Measurements from ENCODE around the gene ITPKA. TPM values are rescaled to one million over a fixed set of nuclear protein-coding genes. Genes with fewer than 3 reads are reported as not detected.

Gene ITPKA
- total RNA-seq, 1 donor from 2014 or later = 1.1 TPM

DNA sequence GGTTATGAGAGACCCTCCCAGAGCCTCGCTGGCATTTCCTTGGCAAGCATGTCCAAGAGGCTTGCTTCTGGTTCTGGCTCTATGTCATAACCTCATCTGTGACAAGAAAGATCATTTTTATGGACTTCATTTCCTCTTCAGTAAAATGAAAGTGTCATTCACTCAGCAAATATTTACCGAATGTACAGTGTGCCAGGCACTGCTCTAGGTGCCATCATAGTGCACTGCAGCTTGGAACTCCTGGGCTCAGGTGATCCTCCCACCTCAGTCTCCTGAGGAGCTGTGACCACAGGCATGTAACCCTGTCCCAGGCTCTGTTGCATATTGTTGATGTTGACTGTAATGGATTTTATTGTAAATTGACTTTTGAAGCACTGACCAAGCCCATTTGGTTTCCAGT is 18.7 kb upstream of the ITPKA start:
- no peak overlapping the region for H3K4me3 Mint-ChIP-seq (ENCODE audit: unreplicated experiment)
- DNase-seq = no peak

DNA sequence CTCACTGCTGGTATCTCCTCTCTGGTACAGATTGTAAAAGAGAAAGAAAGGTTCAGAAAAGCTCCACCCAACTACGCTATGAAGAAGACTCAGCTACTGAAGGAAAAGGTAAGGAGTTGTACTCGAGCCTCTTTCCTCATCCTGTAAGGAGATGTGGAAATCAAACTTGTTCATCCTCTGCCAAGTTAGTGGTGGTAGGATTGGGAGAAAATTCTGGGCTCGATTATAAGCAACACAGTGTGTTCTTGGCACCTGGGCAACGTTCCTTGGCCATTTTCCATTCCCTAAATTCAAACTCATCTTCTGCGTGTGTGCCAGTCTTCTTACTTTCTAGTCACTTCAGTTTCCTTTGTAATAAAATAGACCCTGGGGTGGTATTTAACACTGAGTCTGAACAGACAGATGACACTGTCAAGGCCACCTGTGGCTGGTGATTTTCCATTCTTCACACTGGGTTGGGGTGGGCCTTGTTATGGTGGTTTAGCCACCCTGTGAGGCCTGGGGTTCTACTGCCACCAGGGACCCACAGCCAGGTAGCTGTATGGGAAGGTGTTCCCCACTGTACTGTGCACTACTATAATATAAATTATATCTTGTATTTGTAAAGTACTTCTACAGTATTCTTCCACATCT is 17.1 kb upstream of the ITPKA start:
- DNase-seq = no peak
- Mint-ChIP-seq H3K36me3 (ENCODE audit: unreplicated experiment) (peaks cover 5% of the 10 kb centered on the region), H3K4me1 (ENCODE audit: low read depth, unreplicated experiment) (no peaks in the 10 kb centered on the region), H3K9me3 (ENCODE audit: unreplicated experiment) (peaks cover under 1% of the 10 kb centered on the region), H3K4me3 (ENCODE audit: unreplicated experiment) (no peak overlapping the region), H3K27me3 (ENCODE audit: unreplicated experiment) (peaks cover 3% of the 10 kb centered on the region), H3K27ac (ENCODE audit: unreplicated experiment) (no peak overlapping the region)
- TF ChIP-seq, protein P1, sequence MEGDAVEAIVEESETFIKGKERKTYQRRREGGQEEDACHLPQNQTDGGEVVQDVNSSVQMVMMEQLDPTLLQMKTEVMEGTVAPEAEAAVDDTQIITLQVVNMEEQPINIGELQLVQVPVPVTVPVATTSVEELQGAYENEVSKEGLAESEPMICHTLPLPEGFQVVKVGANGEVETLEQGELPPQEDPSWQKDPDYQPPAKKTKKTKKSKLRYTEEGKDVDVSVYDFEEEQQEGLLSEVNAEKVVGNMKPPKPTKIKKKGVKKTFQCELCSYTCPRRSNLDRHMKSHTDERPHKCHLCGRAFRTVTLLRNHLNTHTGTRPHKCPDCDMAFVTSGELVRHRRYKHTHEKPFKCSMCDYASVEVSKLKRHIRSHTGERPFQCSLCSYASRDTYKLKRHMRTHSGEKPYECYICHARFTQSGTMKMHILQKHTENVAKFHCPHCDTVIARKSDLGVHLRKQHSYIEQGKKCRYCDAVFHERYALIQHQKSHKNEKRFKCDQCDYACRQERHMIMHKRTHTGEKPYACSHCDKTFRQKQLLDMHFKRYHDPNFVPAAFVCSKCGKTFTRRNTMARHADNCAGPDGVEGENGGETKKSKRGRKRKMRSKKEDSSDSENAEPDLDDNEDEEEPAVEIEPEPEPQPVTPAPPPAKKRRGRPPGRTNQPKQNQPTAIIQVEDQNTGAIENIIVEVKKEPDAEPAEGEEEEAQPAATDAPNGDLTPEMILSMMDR (IDR thresholded peaks at IDR 0.05; ENCODE audit: partially characterized antibody, unreplicated experiment) = no peak

More for the DNA sequence above, 18.7 kb upstream of the ITPKA start:
- no peak overlapping the region for H3K27ac Mint-ChIP-seq (ENCODE audit: unreplicated experiment)
- no peaks in the 10 kb centered on the region for H3K9me3 Mint-ChIP-seq (ENCODE audit: unreplicated experiment)
- peaks cover 7% of the 10 kb centered on the region for H3K36me3 Mint-ChIP-seq (ENCODE audit: unreplicated experiment)
- no peaks in the 10 kb centered on the region for H3K27me3 Mint-ChIP-seq (ENCODE audit: unreplicated experiment)
- TF ChIP-seq, protein P1 (IDR thresholded peaks at IDR 0.05; ENCODE audit: partially characterized antibody, unreplicated experiment) = no peak
- no peaks in the 10 kb centered on the region for H3K4me1 Mint-ChIP-seq (ENCODE audit: low read depth, unreplicated experiment)

DNA sequence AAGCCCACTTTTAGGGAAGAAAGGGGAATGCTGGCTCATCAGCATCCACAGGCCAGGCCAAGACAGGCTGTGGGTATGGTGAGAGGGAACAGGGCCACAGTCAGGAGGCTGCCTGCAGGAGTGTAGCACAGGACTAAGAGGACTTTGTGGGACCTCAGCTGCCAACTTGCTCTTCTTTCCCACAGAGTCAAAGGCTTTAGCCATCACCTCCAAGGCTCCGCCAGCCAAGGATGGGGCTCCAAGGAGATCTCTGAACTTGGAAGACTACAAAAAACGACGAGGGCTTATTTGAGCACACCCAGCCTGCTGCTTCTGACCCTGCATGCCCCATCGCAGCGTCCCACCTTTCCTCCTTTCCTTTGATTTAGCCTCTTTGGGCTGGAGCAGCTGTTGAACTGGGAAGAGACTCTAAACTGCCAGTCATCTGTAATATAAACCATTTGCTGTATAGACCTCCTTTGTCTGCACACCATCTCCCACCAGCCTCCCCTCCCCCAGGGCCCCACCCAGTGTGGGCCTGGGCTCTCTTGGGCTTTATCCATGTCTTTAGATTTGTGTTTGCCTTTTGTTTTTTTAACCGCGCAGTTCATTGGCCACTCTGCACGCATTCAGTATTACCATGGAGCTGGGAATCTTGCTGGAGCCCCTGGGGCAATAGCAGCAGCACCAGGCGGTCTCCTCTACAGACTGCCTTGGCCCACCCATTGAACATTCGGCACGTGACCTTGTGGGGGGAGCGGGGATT is 13.1 kb upstream of the ITPKA start:
- no peak for DNase-seq
- H3K4me1 Mint-ChIP-seq (ENCODE audit: low read depth, unreplicated experiment) = no peaks in the 10 kb centered on the region
- peaks cover 14% of the 10 kb centered on the region for H3K36me3 Mint-ChIP-seq (ENCODE audit: unreplicated experiment)
- H3K27ac Mint-ChIP-seq (ENCODE audit: unreplicated experiment) = no peak overlapping the region
- H3K27me3 Mint-ChIP-seq (ENCODE audit: unreplicated experiment) = peaks cover 3% of the 10 kb centered on the region
- TF ChIP-seq, protein P1 (IDR thresholded peaks at IDR 0.05; ENCODE audit: partially characterized antibody, unreplicated experiment) = no peak
- H3K4me3 Mint-ChIP-seq (ENCODE audit: unreplicated experiment) = no peak overlapping the region
- H3K9me3 Mint-ChIP-seq (ENCODE audit: unreplicated experiment) = peaks cover 1% of the 10 kb centered on the region

DNA sequence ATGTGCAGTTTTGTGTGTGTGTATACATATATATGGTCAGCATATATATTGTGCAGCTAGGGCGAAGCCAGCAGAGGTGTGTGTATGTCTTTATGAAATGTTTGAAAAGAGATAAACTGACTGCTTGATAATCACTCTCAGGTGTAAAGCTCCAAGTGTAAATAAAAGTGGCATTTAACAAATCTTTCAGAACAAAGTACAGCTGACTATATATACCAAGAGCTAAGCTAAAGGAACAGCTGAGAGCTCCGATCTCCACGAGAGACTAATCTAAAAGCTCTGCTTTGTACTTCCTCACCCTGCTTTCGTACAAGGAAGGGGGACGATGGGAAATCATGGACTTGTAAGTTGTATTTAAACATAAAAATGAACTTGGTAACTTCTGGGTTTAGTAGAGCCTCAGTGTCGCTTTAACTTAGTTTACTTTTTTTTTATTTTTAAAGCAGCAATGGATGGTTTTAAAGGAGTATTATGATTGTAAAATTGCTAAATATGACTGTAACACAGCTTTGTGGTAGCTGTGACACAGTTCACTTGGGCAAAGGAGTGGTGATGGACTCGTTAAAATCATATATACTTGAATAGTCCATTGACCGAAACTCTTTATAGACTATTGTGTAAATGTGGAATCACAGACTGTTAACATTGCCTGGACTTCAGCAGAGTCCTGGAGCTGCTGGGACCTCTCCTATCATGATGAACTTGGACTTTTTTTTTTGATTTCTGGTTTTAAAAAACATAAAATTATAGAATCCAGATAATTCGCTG is 11.4 kb upstream of the ITPKA start:
- Mint-ChIP-seq H3K27ac (ENCODE audit: unreplicated experiment) (no peak overlapping the region), H3K9me3 (ENCODE audit: unreplicated experiment) (peaks cover 1% of the 10 kb centered on the region), H3K4me3 (ENCODE audit: unreplicated experiment) (no peak overlapping the region), H3K4me1 (ENCODE audit: low read depth, unreplicated experiment) (no peaks in the 10 kb centered on the region), H3K36me3 (ENCODE audit: unreplicated experiment) (peaks cover 10% of the 10 kb centered on the region), H3K27me3 (ENCODE audit: unreplicated experiment) (peaks cover 5% of the 10 kb centered on the region)
- TF ChIP-seq, protein P1 (IDR thresholded peaks at IDR 0.05; ENCODE audit: partially characterized antibody, unreplicated experiment) = no peak
- DNase-seq = no peak
